ENCODE data around the gene TCEA2. TPM values are rescaled to one million over a fixed set of nuclear protein-coding genes. Genes with fewer than 3 reads are reported as not detected.

The TCEA2 gene
- polyA plus RNA-seq, 6 donors from 2014 or later, result 30.2 to 51.5 (median 41.4) TPM

GRCh38 chr20:64039293-64040160 lies 23.5 kb upstream of the TCEA2 start:
- Mint-ChIP-seq H3K9me3 (no peaks in the 10 kb centered on the region), H3K36me3 (no peaks in the 10 kb centered on the region), H3K27me3 (peaks cover 9 to 22% (median 12%) of the 10 kb centered on the region in 3 donors), H3K27ac (peak overlapping the region in 2 of 6 donors; percentile 24 to 69), H3K4me1 (peaks cover 8 to 42% (median 19%) of the 10 kb centered on the region in 3 donors), H3K4me3 (peak overlapping the region; percentile 49 to 89 (median 78))
- ATAC-seq (ENCODE audit: low read depth in 2 of 2), result no peak
- DNase-seq, result no peak

- Mint-ChIP-seq H3K9me3 (no peaks in the 10 kb centered on the region), H3K36me3 (no peaks in the 10 kb centered on the region), H3K4me3 (peak overlapping the region in 6 of 8 donors; percentile 50 to 89 (median 73)), H3K27ac (no peak overlapping the region), H3K4me1 (peaks cover 8 to 44% (median 21%) of the 10 kb centered on the region in 3 donors), H3K27me3 (peaks cover 11 to 30% (median 21%) of the 10 kb centered on the region in 3 donors)
- DNase-seq (no peak), ATAC-seq (ENCODE audit: low read depth in 2 of 2) (no peak)
These were observed 22.6 kb upstream of the TCEA2 start for GRCh38 chr20:64040231-64041039.

DNA sequence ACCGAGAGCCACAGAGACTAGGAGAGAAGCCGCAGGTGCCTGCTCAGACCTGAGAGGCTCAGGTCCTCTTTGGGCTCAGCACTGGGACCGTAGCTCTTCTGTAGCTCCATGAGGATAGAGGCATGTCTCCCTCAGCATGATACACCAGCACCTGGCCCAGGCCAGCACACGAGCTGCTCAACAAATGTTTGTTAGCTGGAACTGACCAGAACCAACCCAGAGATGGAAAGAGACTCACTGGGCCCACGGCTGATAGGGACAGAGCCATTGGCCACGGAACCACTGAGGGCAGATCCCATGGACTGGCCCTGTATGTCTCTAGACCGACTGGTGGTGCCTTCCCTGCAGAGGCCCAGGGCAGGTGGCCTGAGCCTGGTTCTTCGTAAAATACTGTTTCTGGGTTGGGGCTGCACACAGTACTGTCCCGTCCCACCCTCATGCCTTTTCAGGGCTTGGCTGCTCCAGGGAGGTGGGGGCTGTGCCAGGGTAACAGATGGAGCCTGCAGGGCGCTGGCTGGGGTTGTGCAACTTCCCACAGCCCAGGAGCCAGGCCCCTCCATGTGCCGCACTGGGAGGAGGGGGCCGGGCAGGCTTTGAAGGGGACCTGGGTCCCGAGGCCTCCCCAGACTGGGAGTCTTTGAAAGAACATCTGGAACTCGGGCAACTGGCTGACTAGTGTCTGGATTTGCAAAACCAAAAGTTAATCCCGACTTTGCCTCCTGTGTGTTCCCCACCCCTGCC lies 21.8 kb upstream of the TCEA2 start:
- H3K4me3 Mint-ChIP-seq, result peak overlapping the region; percentile 47 to 88 (median 76)
- ATAC-seq (ENCODE audit: low read depth in 2 of 2) (no peak), DNase-seq (no peak)
- H3K9me3 Mint-ChIP-seq, result no peaks in the 10 kb centered on the region
- H3K36me3 Mint-ChIP-seq, result no peaks in the 10 kb centered on the region
- peak overlapping the region in 1 of 6 donors; percentile 32 for H3K27ac Mint-ChIP-seq
- H3K27me3 Mint-ChIP-seq, result peaks cover 17 to 38% (median 29%) of the 10 kb centered on the region in 3 donors
- peaks cover 8 to 44% (median 21%) of the 10 kb centered on the region in 3 donors for H3K4me1 Mint-ChIP-seq

DNA sequence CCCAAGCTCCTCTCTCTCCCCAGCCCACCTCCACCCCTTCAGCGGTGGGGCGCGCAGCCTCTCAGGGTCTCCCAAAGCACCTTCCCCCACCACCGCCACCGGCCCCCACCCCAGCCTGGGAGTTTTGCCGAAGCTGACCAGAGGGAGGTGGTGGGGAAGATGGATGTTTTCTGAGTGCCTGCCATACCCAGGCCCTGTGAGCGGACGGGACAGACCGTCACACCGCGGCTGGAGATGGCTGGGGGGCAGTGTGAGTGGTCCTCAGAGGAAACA lies 21.3 kb upstream of the TCEA2 start:
- no peaks in the 10 kb centered on the region for H3K36me3 Mint-ChIP-seq
- no peak for DNase-seq
- peaks cover 8 to 44% (median 20%) of the 10 kb centered on the region in 3 donors for H3K4me1 Mint-ChIP-seq
- H3K9me3 Mint-ChIP-seq, result no peaks in the 10 kb centered on the region
- ATAC-seq (ENCODE audit: low read depth in 2 of 2), result no peak
- peaks cover 22 to 43% (median 34%) of the 10 kb centered on the region in 3 donors for H3K27me3 Mint-ChIP-seq
- peak overlapping the region in 1 of 6 donors; percentile 32 for H3K27ac Mint-ChIP-seq
- peak overlapping the region in 7 of 8 donors; percentile 22 to 88 (median 76) for H3K4me3 Mint-ChIP-seq

GRCh38 chr20:64042054-64042781 lies 20.8 kb upstream of the TCEA2 start:
- H3K9me3 Mint-ChIP-seq, result no peaks in the 10 kb centered on the region
- H3K27me3 Mint-ChIP-seq, result peaks cover 22 to 43% (median 39%) of the 10 kb centered on the region in 3 donors
- peak overlapping the region in 7 of 8 donors; percentile 70 to 89 (median 78) for H3K4me3 Mint-ChIP-seq
- H3K4me1 Mint-ChIP-seq, result peaks cover 8 to 42% (median 18%) of the 10 kb centered on the region in 3 donors
- H3K36me3 Mint-ChIP-seq, result no peaks in the 10 kb centered on the region
- no peak for ATAC-seq (ENCODE audit: low read depth in 2 of 2)
- DNase-seq, result no peak
- no peak overlapping the region for H3K27ac Mint-ChIP-seq

- no peak for DNase-seq
- H3K4me3 Mint-ChIP-seq, result peak overlapping the region in 4 of 8 donors; percentile 18 to 72 (median 37)
These were observed 19.2 kb upstream of the TCEA2 start for GRCh38 chr20:64043768-64044167.

DNA sequence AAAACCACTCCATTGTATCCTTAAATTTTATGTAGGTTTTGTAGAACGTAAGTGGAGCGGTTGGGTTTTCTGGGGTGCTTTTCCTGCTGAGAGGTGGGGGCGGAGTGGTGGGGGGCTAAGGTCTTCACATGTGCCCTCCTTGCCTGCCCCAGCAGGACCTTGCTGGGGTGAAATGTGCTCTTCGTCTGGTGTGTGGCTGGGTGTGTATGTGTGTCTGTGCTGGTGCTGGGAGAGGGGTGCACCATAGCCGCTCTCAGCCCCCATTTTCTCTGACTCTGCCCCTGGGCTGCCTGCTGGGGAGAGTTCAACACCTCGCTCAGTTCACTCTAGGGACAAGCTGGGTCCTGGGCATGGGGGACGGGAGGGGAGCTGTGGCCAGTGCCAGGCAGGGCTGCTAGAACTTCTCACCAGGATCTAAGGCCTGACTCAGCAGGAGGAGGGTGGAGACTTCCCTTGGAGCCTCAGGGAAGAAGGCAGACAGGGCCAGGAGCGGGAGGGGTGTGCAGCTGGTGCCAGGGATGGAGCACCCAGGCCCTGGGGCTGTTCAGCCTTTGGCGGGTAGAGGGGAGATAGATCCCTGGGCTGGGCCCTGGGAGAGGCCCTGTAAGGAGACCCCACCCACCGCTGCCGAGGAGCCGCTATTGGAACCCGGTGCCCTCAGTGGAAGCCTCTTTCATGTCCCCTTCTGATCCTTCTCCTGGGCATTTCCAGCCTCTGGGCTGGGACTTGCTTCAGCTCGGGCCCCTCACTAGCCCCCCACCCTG lies 18.3 kb upstream of the TCEA2 start:
- no peaks in the 10 kb centered on the region for H3K36me3 Mint-ChIP-seq
- no peaks in the 10 kb centered on the region for H3K9me3 Mint-ChIP-seq
- no peak for ATAC-seq (ENCODE audit: low read depth in 2 of 2)
- peaks cover 26 to 48% (median 46%) of the 10 kb centered on the region in 3 donors for H3K27me3 Mint-ChIP-seq
- peak overlapping the region in 2 of 8 donors; percentile 11 to 51 for H3K4me3 Mint-ChIP-seq
- no peak for DNase-seq
- H3K27ac Mint-ChIP-seq, result peak overlapping the region in 1 of 6 donors; percentile 47
- H3K4me1 Mint-ChIP-seq, result peaks cover 6 to 32% (median 15%) of the 10 kb centered on the region in 3 donors

More at GRCh38 chr20:64043768-64044167, 19.2 kb upstream of the TCEA2 start:
- peaks cover 6 to 34% (median 15%) of the 10 kb centered on the region in 3 donors for H3K4me1 Mint-ChIP-seq
- no peak for ATAC-seq (ENCODE audit: low read depth in 2 of 2)
- H3K27ac Mint-ChIP-seq, result no peak overlapping the region
- peaks cover 22 to 46% (median 43%) of the 10 kb centered on the region in 3 donors for H3K27me3 Mint-ChIP-seq
- H3K9me3 Mint-ChIP-seq, result no peaks in the 10 kb centered on the region
- no peaks in the 10 kb centered on the region for H3K36me3 Mint-ChIP-seq

DNA sequence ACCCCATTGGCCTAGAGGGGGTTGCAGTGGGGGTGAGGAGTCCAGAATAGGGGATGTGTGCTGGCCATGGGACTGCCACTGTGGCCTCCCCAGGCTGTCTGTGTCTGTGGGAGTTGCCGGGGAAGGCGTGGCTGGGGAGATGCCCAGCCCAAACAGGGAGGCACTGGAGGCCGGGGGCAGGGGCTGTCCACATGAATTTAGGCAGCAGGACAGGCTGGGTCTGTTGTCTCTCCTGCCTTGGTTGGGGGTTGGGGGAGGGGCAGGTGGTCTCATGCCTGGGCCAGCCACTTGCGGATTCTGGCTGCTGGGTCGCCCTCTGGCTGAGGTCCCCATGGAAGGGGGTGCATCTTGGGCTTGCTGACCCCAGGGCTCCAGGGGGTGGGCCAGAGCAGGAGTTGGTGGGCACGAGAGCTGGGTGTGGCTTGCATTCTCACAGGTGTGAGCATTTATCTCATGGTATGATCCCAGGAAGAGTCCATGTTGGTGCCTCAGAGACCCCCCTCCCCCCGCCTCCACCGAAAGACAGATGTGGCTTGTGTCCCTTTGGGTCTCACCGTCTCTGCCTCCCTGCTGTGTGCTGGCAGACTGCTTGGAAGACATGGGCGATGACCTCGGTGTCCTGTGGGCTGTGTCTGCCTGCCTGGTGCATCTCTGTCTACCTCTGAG lies 17.5 kb upstream of the TCEA2 start:
- Mint-ChIP-seq H3K27me3 (peaks cover 26 to 44% (median 41%) of the 10 kb centered on the region in 3 donors), H3K4me1 (peaks cover 7 to 25% (median 11%) of the 10 kb centered on the region in 3 donors), H3K4me3 (no peak overlapping the region), H3K9me3 (no peaks in the 10 kb centered on the region), H3K36me3 (no peaks in the 10 kb centered on the region), H3K27ac (no peak overlapping the region)
- ATAC-seq (ENCODE audit: low read depth in 2 of 2), result no peak
- no peak for DNase-seq

- Mint-ChIP-seq H3K9me3 (no peaks in the 10 kb centered on the region), H3K4me3 (peak overlapping the region in 2 of 8 donors; percentile 64 to 71), H3K27me3 (peaks cover 26 to 59% (median 52%) of the 10 kb centered on the region in 3 donors), H3K27ac (peak overlapping the region in 2 of 6 donors; percentile 11 to 76), H3K4me1 (peaks cover 7 to 16% (median 7%) of the 10 kb centered on the region in 3 donors), H3K36me3 (no peaks in the 10 kb centered on the region)
- ATAC-seq (ENCODE audit: low read depth in 2 of 2) (no peak), DNase-seq (no peak)
These were observed 16.0 kb upstream of the TCEA2 start for GRCh38 chr20:64047046-64047389.

- Mint-ChIP-seq H3K36me3 (no peaks in the 10 kb centered on the region), H3K4me1 (peaks cover 7 to 13% (median 7%) of the 10 kb centered on the region in 3 donors), H3K4me3 (peak overlapping the region in 3 of 8 donors; percentile 22 to 55 (median 47)), H3K27me3 (peaks cover 26 to 66% (median 58%) of the 10 kb centered on the region in 3 donors), H3K27ac (peak overlapping the region in 2 of 6 donors; percentile 43 to 69), H3K9me3 (no peaks in the 10 kb centered on the region)
- DNase-seq (no peak), ATAC-seq (ENCODE audit: low read depth in 2 of 2) (no peak)
These were observed 15.0 kb upstream of the TCEA2 start for GRCh38 chr20:64047968-64048401.

GRCh38 chr20:64048402-64049044 lies 14.5 kb upstream of the TCEA2 start:
- Mint-ChIP-seq H3K9me3 (no peaks in the 10 kb centered on the region), H3K36me3 (no peaks in the 10 kb centered on the region), H3K27ac (no peak overlapping the region), H3K27me3 (peaks cover 27 to 71% (median 64%) of the 10 kb centered on the region in 3 donors), H3K4me1 (peaks cover 7 to 18% (median 7%) of the 10 kb centered on the region in 3 donors), H3K4me3 (peak overlapping the region in 1 of 8 donors; percentile 55)
- no peak for DNase-seq
- peak in 1 of 2 donors; percentile 10 for ATAC-seq (ENCODE audit: low read depth in 2 of 2)

Data from naive B cell (primary cell).